Urothelium cell line (cell line): ENCODE data around the gene CCL13.

Experiments used
- DNase-seq: peaks from one replicate; pipeline ENCODE4 v3.0.0; 2011; ENCODE audit warnings: low spot score, mixed read lengths
- FAIRE-seq: peaks from 2 replicates; lab custom pipeline; 2011; peaks lifted over from hg19 to GRCh38; lab: Jason Lieb, UNC

CCL13 gene

DNA sequence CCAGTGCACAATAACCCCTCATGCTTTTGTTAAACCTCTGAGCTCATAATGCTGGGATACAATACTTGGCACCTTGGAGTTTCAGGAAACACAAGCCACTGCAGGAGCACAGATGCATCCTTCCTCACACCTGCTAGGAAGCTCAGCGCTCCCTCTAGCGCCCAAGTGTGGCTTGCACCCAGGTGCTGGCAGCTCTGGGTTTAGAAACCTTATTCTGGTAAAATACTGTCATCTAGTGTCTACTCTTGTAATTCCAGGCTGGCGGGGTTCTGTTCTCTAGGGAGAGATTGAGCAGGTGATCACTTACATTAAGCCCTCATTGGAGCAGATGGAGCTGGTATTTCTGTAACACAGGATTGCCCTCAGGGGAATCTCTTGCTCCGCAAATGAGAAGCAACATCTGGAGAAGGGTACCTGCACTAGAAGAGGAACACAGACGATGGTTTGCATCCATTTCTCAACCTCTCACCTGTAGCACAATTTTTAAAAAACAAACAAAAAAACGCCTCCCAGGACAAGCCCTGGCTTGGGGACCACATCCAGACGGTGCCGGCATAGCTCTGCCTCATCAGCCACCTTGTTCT is 5.3 kb downstream of the CCL13 start:
- no peak for FAIRE-seq
- DNase-seq = peak; percentile 80

DNA sequence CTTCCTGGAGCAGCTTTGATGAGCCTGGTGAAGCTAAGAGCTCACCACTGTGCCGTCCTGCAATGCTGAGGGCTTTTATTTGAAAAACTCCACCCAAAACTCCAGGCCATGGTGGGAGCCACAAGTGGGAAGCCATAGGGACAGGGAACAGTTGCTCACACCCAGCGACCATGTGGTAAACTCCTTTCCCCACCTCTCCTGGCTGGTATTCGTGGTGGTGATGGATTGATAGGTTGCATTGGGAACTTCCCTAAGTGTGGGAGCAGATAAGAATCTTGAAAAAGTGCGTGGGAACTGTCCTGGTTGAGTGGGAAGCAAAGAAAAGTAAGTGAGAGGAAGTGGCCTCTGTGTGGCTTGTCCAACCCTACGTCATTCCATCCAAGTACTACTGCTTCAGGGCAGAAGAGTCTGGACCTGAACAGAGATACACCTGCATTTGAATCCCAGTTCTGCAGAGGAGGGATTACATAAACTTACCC is 6.9 kb downstream of the CCL13 start, which contains the start of gene CCL1:
CCL1 (minus strand) TSS at position 51 of the 479 bp plus-strand sequence. CDS start 72 bp downstream, outside the sequence.
- DNase-seq (no peak), FAIRE-seq (no peak)

DNA sequence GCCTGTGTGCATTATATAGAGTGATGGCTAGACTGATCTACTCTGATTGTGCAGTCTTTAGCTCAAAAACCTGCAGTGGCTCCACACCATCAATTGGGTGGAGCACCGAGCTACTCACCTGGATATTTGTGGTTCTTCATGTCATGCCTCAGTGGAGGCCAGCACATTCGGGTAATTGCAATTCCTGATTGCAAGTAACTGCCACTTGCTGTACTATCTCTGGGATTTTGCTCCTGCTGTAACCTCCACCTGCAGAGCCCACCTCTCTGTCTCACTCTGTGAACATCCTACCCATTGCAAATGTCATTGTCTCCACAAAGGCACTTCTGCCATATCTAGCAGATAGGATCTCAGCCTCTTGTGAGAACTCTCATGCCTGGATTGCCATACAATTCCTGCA is 8.5 kb downstream of the CCL13 start:
- DNase-seq = no peak
- FAIRE-seq = no peak

DNA sequence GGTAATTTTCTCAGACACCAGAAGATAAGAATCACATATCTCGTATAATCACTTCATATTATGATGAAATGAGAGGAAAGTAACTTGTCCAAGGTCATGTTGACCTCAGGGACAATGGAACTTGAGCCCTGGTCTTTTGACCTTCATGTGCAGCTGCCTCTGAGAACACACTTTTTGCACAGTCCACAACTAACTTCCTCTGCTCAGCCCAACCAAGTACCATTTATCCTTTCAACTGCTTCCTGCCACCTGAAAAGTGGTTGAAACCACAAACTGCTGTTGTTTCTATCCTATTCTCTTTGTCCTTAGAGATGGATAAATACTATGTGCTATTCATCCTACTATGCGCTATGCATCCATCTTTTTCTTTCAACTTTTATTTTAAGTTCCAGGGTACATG is 9.1 kb downstream of the CCL13 start:
- DNase-seq (no peak), FAIRE-seq (no peak)

DNA sequence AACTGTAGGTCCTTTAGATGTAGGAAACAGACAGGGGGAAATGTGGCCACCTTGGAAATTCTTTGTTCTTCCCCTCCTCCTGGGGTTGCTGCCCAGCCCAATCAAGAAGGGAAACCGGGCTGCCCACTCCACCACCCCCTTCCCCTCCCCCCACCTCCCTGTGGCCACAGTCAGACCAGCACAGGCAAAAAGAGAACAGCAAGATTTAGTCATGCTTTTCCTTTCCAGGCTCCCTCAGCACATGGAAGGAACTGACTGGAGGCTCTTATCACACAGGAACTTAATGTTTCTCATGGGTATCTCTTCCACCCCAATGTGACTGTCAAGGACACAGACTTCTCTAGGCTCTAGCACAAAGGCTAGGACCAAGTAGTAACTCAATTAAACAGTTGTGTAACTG is 9.7 kb downstream of the CCL13 start:
- DNase-seq (no peak), FAIRE-seq (no peak)

DNA sequence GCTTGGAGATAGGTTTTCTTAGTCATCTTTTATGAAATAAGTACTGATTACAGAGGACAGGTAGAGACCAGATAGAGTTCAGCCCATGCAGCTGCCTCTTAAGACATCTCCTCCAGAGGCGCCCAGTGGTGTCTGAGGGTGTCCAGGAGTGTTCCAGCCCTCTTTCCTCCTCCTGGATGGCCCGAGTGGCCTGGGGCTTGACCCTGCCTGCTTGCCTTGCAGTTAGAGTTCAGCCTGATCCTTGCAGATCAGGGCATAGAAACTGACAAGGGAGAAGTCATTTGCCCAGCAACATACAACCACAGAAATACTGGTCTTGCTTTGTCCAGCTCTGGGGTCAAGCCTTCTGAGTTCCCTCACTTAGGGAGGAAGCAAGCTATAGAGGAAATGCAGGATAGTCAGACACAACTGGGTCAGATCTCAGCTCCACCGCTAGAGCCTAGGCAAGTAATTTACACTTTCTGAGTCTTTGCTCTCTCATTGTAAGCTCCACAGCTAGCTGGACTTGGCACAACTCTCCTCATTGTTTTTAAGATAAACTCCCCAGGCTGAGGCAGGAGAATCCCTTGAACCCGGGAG is 10.3 kb downstream of the CCL13 start:
- no peak for FAIRE-seq
- DNase-seq = no peak

DNA sequence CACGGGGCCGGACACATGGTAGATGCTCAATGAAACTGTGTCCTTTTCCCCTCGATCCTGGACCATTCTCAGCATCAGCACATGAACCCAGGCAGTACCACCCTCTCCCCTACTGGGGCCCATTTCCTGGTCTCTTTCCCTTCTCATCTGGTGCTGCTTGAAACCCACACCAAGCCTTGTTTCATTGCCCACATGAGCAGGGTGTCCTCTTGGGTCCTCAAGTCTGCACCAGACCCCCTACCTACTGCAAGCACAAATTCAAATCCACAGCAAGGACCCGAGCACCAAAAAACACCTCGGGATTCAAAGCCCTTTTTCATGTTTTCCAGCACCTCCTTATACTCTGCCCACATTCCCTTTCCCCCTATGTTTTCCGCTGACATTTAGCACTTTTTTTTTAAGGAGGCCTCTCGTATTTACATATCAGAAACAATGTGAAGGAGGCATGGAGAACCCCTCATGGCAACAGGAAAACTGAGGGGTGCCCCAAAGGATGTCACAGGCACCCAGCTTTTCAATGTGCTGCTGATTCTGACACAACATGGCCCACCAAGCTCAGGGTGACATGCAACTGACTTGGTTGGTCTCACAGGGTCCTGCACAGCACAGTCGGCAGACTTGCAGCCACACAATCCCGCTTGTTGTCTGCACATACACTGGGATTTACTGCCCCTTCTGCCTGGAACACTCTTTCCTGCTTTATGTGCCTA is 11.4 kb downstream of the CCL13 start:
- FAIRE-seq (no peak), DNase-seq (no peak)

DNA sequence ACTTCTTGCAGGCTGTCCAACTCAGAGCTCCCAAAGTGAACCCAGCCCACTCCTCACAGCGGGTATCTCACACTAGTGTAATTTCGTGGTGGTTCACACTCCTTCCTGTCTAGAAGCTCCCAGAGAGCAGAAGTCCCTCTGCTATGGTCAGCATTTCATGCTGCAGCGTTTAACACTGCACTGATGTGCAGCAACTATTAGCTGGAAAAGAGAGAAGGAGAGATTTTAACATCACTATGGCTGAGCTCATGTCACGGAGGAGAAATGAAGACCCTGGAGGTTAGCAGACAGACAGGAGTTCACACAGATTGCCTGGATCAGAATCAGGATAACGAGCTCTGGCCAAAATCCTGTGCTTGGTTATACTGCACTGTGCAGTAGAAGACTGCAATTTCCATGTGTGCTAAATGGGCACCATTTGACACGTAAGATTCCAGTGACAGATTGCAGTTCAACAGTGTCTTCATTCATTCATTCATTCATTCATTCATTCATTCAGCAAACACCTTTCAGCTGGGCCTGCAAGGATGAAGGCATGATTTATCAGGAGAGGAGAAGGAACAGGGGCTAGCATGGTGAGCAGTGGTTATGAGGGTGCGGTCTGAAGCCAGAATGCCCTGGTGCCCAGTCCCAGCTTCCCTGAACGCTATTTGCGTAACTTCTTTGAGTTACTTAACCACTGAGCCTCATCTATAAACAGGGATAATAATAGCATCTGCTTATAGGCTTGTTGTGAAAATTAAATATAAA is 12.1 kb downstream of the CCL13 start:
- no peak for DNase-seq
- no peak for FAIRE-seq

DNA sequence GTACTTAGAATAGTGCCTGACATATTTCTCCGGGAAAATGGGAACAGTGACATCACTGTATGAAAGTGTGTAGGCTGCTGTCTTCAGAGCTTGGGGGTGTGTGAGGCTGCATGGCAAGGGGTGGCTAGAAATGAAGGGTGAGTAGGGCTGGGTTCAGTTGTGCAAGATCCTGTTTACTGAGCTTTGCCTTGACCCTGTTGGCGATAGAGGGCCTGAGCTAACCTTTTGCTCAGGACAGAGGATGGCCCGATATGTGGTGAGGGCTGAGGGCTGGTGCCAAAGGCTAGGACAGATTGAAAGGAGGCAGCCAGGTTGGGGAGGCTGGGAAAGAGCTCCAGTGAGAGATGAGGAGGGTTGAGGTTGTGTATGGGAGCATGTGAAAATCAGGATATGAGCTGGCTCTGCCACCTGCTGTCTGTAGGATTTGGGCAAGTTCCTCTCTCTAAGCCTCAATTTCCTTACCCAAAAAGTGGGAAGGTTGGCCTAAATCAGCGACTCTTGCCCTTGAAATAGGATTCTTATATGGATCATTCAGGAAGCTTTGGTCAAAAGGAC is 12.7 kb downstream of the CCL13 start:
- no peak for FAIRE-seq
- DNase-seq = no peak

DNA sequence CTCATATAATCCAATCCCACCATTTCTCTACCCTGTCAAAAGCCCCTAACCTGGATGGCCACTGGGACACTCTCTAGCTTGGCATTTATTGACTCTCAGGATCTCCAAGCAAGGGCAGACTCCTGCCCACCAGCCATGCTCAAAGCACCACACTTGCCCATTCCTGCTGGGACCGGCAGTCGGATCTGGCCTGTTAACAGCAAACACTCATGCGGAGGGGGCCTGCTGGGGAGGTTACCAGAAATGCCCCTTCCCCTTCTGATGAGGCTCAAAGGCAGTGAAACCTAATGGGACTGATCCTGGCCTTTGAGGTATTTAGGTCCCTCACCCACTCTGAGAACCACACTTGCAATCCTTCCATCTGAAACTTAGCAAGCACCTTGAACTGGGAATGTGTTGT is 13.3 kb downstream of the CCL13 start:
- no peak for DNase-seq
- no peak for FAIRE-seq

DNA sequence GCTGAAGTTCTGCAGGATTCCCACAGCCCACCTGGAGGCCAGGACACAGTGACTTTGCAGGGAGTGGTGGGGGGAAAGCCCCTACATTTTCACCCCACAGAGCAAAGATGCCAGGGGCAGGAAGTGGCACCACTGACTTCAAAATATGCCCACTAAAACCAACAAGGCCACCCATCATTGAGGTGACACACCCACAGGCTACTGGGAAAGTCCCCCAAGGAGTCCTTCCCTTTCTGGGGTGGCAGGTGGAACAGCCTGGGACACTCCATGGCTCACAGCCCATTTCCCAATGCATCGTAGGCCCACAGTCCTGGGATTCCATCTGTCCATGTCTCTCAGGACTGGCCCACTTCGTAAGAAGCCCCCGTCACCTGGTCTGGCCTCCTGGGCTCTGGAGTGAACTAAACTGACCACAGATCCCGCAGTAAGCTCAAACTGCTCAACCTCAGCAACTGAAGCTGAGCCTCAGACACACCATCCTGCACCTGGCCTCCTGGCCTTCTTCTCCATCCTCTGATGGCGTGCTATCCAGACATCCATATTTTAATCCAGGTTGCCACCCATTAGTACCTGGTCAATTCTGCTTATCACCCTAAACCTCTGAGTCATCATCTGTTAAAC is 14.2 kb downstream of the CCL13 start:
- no peak for DNase-seq
- no peak for FAIRE-seq

DNA sequence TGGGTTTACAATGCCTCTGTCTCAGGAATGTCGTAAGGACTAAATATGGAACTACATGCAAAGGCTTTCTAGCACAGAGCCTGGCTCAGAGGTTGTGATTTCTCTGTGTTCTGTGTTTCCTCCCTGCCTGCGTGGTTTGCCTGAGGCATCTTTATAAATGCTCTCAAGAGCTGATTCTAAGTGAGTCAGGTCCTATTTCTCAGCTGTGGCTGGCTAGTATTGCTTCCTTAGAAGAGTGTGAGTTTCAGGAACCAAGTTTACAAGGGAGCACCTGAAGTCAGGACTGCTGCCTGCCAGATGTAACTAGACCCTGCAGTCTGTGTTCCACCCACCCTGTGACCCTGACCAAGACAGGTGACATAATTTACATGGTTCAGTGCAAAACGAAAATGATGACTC is 14.7 kb downstream of the CCL13 start:
- FAIRE-seq = no peak
- DNase-seq = no peak

DNA sequence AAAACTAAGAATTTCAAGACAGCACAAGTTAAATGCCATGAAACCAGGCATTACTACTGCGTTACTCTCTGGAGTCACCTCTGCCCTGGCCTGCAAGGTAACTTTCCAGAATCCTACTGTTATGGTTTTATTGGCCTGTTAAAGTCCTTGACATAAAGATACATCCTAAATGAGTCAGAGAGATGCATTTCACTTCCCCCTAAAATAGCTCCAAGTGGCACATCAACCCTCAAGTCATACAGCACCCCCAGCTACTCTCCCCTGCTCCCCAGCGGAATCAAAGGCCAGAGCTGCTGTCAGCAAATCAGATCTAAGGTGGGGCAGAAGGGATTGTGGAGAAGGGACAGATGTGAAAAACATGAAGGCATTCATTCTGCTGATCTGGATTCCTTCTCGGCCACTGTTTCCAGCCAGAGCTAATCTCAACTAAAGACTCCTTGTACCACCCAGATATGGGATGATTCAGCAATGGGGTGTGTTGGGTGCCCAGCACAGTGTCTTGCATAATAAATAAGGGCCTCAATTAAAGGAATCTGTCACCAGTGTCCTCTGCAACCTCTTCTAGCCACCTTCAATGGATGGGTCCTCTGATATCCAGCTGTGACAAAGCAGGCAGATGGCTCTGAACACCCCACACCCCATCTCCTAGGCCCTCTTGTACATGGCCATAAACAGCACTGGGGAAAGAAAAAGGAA is 15.3 kb downstream of the CCL13 start:
- FAIRE-seq (no peak), DNase-seq (no peak)

DNA sequence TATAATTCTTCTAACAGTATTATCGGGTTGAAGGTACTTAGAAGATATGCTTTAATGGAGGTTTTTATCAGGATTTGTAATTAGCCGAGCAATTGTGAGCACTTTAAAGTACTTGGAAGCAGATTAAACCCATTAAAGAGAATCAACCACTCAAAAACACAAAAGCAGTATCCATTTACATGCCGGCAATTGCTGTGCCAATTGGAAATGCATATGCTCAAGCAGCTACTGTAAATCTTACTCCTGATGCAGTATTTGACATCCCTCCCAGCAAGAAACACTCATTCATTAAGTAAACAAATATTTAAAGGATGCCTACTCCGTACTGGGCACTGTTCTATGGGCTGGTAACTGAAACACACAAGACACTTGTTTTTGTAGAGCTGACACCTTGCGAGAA is 18.2 kb downstream of the CCL13 start:
- DNase-seq (no peak), FAIRE-seq (no peak)

DNA sequence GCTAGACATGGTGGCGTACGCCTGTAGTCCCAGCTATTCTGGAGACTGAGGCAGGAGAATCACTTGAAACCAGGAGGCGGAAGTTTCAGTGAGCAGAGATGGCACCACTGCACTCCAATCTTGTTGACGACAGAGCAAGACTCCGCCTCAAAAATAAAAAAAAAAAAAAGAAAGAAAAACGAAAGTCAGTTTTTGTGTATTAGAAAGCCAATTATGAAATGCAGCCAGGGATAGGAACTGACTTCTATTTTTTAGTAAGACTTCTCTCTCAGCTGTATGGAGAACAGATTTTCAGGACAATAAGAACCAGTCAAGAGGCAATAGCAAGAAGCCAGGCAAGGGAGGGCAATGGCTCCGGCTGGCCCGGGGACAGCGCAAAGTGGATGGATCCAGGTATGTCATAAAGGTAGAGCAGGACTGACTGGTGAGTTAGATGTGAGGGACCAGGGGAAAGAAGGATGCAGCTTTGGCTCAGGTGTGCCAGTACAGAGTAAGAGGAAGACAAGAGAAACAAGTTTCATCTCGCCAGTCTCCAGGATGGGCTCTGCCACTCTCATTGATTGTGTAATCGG is 19.2 kb downstream of the CCL13 start:
- DNase-seq (no peak), FAIRE-seq (no peak)

DNA sequence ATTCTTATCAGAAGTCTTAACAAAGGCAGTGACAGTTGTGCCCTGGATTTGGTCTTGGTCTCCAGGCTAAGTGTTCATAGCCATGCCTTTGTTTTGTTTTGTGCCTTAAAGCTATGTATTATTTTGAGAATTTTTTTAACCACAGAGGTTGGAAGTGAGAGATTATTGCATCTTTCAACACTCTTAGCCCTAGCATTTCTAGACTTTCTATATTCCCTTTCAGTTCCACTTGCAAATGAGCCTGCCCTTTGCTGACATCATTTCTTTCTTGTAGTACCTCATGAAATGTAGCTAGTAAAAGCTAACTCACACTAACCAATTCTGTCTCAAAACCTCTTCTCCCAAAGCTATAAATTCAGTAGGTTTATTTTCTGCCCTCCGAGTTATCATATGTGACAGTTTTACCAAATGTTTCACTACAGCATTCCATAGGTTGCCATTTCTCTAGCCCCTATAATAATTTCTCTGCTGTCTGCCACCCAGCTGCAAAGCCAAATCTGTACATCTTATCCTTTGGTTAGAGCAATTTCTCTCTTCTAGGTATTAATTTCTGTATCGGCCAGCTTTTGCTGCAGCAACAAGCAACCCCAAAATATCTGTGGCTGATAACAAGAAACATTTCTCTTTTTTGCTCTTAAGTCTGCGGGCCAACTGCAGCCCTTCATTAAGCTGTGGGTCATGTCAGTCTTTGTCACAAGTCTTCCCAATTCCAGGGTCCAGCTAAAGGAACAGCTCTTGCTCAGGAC is 21.0 kb downstream of the CCL13 start:
- FAIRE-seq = no peak
- DNase-seq = no peak

DNA sequence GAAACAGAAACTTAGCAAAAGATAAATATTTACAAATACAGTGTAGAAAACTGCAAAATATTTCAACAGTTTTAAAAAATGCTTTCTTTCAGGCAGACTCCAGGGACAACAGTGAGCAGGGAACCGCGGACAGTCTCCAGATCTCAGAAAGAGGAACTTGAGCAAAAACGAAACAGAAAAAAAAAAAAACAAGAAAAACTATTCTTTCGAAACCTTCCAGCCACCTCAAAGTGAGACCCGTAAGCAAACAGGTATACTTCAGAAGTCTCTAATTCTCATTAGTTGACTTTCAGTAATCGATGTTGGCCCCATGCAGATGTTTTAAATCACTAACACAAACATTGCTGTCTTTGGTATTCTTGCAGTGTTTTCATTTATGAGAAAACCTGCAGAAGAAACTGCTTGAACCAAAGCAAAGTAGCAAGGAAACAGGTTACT is 22.4 kb downstream of the CCL13 start:
- FAIRE-seq = no peak
- no peak for DNase-seq

DNA sequence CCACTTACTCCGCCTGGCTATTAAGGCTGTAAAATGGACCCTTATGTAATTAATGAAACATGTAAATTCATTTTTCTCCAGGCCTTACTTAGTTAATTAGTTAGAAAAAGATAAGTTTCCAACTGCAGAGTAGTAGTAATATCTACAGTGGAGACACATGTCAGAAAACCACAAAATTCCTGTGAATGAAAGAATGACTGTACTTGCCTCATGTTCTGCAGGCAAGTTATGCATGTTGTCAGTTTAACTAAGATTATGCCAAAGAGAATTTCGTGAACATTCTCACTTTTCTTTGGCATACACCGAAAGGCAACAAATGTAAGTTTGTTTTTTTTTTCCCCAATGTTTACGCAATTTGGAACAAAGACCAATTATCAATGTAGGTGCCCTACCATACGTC is 23.6 kb downstream of the CCL13 start:
- FAIRE-seq (no peak), DNase-seq (no peak)

DNA sequence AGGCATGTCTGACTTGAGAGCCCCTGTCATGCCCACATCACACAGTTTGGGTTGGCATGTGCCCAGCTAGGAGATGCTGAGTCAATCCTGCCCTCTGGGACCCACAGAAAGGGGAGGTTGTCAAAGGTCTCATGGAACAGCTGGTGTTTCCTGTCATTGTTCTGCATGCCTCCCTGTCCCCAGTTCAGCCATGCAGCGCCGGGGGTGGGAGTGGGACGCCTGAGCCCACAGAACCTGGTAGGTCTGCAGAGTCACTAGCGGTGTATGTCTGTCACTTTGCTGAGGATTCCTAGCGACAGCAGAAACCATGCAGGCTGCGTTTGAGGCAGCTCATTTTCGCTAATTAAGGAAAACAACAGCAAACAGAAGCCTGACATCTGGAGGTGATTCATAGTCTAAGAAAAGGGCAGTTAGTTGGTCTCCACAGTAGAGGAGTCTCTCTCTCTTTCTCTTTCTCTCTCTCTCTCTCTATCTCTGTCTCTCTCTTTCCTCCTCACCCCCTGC is 26.4 kb downstream of the CCL13 start:
- DNase-seq = no peak
- FAIRE-seq = no peak
